GM21786 (cell line): Measurements from ENCODE around the gene SELENON.

Source experiments
- ATAC-seq: cut with Tn5 transposase; IDR thresholded peaks from one replicate; pipeline ENCODE4 v1.9.1; 2021; ENCODE audit not compliant: unreplicated experiment

SELENON gene

GRCh38 chr1:25858906-25859789 is 59.2 kb downstream of the SELENON start, which contains the start of gene AUNIP:
AUNIP (minus strand) TSS chr1:25859457; CDS start chr1:25859357, 100 bp downstream.
- ATAC-seq, result no peak

- ATAC-seq, result no peak
These were observed 61.6 kb downstream of the SELENON start for GRCh38 chr1:25861316-25862286.

DNA sequence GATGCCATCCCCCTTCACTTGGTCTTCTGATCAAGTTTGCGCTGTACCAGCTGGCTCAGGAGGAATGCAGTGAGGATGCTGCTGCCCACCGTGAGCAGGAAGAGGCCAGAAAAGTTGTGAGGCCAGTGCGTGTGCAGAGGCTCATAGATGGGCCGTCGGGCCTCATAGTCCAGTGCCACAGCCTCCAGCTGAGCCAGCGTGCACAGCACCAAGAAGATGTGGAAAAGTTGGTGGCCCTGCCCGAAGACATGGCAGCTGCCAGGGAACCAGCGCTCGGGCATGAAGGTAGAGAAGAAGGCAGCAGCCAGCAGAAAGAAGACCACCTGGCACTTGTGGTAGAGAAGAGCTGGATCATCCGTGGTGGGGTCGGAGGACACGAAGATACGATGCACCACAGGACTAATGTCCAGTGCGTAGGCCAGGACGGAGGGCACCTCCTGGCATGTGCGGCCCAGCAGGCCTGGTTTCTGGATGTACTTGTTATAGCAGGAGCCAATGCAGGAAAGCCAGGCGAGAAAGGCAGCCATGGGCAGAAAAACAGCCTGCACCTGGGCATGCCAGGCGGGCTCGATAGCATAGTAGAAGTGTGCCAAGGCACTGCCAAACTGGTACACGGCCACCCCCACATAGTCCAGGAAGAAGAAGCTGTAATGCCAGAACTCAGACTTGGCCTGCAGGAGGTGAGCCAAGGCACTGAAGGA is 62.9 kb downstream of the SELENON start:
- ATAC-seq, result no peak

- ATAC-seq, result no peak
These were observed 63.7 kb downstream of the SELENON start for GRCh38 chr1:25863486-25864262.

DNA sequence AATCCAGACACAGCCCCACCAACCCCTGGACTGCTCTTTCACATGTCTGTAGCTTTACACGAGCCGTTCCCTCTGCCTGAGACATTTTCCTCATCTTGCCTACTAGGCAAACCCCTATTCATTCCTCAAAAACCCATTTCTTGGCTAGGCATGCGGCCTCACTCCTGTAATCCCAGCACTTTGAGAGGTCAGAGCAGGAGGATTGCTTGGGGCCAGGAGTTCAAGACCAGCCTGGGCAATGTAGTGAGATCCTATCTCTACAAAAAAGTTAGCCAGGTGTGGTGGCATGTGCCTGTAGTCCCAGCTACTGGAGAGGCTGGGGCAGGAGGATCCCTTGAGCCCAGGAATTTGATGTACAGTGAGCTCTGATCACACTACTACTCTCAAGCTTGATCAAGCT is 64.4 kb downstream of the SELENON start:
- no peak for ATAC-seq

GRCh38 chr1:25866288-25866687 is 66.3 kb downstream of the SELENON start:
- no peak for ATAC-seq

- ATAC-seq, result no peak
These were observed 67.4 kb downstream of the SELENON start for GRCh38 chr1:25867210-25867991.
